Right renal pelvis (tissue), 4 donors: ENCODE results near the gene RNF111. TPM values are rescaled to one million over a fixed set of nuclear protein-coding genes. Genes with fewer than 3 reads are reported as not detected.
"Not testable (repeated sequence)": the region's sequence is repeated elsewhere in the genome, so short reads cannot be mapped to it uniquely, and the experiment has no call there.

ENCODE experiments used
- DNase-seq, 4 donors: peaks; one replicate each; pipeline ENCODE4 v3.0.0-alpha.2; 2013; ENCODE audit warnings: low read depth in 4 of 4, low spot score in 3 of 4, missing footprints in 1 of 4
- polyA plus RNA-seq, 4 donors: library from polyadenylated mRNA; unstranded; fragments of 120-200 nt; gene quantifications; one replicate each; pipeline ENCODE4 v1.2.1, GENCODE V29; 2013; ENCODE audit not compliant: insufficient read length in 4 of 4

Gene RNF111
- polyA plus RNA-seq, 4 donors = 35.4 to 50.4 (median 44.7) TPM

GRCh38 chr15:59127255-59127654 is 139.8 kb downstream of the RNF111 start:
- DNase-seq = not testable (repeated sequence)

GRCh38 chr15:59131456-59131855 is 144.0 kb downstream of the RNF111 start:
- DNase-seq = no peak

GRCh38 chr15:59131969-59132562 is 144.6 kb downstream of the RNF111 start:
- DNase-seq = no peak

- DNase-seq = no peak
Measured at GRCh38 chr15:59133929-59134427, 146.5 kb downstream of the RNF111 start.

- no peak for DNase-seq
Measured at GRCh38 chr15:59137566-59137965, 150.1 kb downstream of the RNF111 start.

- no peak for DNase-seq
Measured at GRCh38 chr15:59138243-59138642, 150.8 kb downstream of the RNF111 start.

- no peak for DNase-seq
Measured at GRCh38 chr15:59140422-59141226, 153.2 kb downstream of the RNF111 start.

GRCh38 chr15:59143281-59143680 is 155.8 kb downstream of the RNF111 start:
- no peak for DNase-seq

GRCh38 chr15:59144594-59144993 is 157.1 kb downstream of the RNF111 start:
- DNase-seq = not testable (repeated sequence)

Other genes with a start within 250 kb of the RNF111 start
- 100 to 1,000 TPM; 241 to 286 (median 271) TPM for gene ADAM10, start 238.0 kb upstream of the RNF111 start, polyA plus RNA-seq
- gene MINDY2, start 216.4 kb upstream of the RNF111 start, polyA plus RNA-seq = 10 to 100 TPM; 27.0 to 35.5 (median 29.3) TPM
- gene SLTM, start 54.0 kb upstream of the RNF111 start, polyA plus RNA-seq = 100 to 1,000 TPM; 109 to 139 (median 131) TPM
- 10 to 100 TPM; 39.9 to 43.8 (median 42.1) TPM for gene CCNB2, start 117.5 kb downstream of the RNF111 start, polyA plus RNA-seq
- under 1 TPM; 0.13 to 0.31 (median 0.22) TPM for gene LDHAL6B, start 219.2 kb downstream of the RNF111 start, polyA plus RNA-seq